BLaER1 (cell line): ENCODE data around the gene SPINDOC.
"Not testable (repeated sequence)": the region's sequence is repeated elsewhere in the genome, so short reads cannot be mapped to it uniquely, and the experiment has no call there.

Experiments
- H3K27ac ChIP-seq: shearing (Covaris generic); formaldehyde crosslinking; 2 replicates; pipeline ENCODE4 v1.8.1; 2022
- H3K27me3 ChIP-seq: shearing (Covaris generic); formaldehyde crosslinking; 2 replicates; pipeline ENCODE4 v1.8.1; 2022
- H3K36me3 ChIP-seq: shearing (Covaris generic); formaldehyde crosslinking; 2 replicates; pipeline ENCODE4 v1.8.1; 2022
- H3K4me1 ChIP-seq: shearing (Covaris generic); formaldehyde crosslinking; 2 replicates; pipeline ENCODE4 v1.8.1; 2022
- H3K4me2 ChIP-seq: shearing (Covaris generic); formaldehyde crosslinking; 2 replicates; pipeline ENCODE4 v1.8.1; 2022
- H3K4me3 ChIP-seq: shearing (Covaris generic); formaldehyde crosslinking; 2 replicates; pipeline ENCODE4 v1.8.1; 2022
- H3K9ac ChIP-seq: shearing (Covaris generic); formaldehyde crosslinking; 2 replicates; pipeline ENCODE4 v1.8.1; 2022
- H3K9me3 ChIP-seq: shearing (Covaris generic); formaldehyde crosslinking; 2 replicates; pipeline ENCODE4 v1.8.1; 2022
- H4K20me1 ChIP-seq: shearing (Covaris generic); formaldehyde crosslinking; 2 replicates; pipeline ENCODE4 v1.8.1; 2022
- Cebpa-rat ChIP-seq: shearing (Covaris generic); IDR thresholded peaks from 2 replicates; pipeline ENCODE4 v1.8.1; 2022

SPINDOC gene

DNA sequence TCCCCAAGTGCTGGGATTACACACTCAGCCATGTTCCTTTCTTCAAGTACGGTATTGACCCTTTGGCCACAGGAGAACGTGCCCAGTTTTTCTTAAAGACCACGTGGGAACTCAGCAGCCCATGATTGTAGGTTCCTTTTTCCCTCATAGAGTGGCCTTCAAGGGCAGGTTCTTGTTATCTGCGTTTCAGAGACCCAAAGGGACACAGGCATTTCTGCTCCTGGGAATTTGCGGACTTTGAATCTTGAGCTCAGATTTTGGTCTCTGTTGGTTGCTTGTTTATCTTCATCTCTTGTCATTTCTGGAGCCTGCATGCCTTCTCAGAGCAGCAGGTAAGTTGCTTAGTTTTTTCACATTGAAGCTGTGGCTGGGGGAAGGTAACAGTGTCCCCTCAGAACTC, 37.7 kb downstream of the SPINDOC start:
- Histone ChIP-seq H3K9ac (peak overlapping the region; percentile 33), H3K4me1 (peaks cover 33% of the 10 kb centered on the region), H4K20me1 (peaks cover 100% of the 10 kb centered on the region), H3K36me3 (peaks cover 61% of the 10 kb centered on the region), H3K4me2 (peak overlapping the region; percentile 80), H3K27ac (peak overlapping the region; percentile 54), H3K4me3 (peak overlapping the region; percentile 35; the same call in 1 of the 2 replicates), H3K27me3 (no peaks in the 10 kb centered on the region), H3K9me3 (no peaks in the 10 kb centered on the region)
- no peak for TF ChIP-seq Cebpa-rat

DNA sequence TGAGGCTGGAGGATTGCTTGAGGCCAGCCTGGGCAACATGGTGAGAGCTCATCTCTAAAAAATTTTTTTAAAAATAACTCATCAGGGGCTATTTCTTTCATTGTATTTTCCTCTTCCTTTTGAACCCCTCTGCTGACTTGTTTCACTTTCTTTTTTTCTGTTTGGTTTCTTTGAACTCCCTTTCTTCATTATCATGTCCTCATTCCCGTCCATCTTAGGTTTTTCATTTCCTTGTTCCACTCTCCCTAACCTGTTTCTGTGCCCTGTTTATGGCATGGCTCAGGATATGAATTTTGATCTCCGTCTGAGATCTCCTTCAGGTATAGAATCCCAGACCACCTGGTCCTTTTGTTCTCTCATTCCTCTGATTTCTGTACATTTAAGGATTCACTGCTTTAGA, 38.1 kb downstream of the SPINDOC start:
- Histone ChIP-seq H3K4me2 (peak overlapping the region; percentile 80), H4K20me1 (peaks cover 100% of the 10 kb centered on the region), H3K4me3 (peak overlapping the region; percentile 35; the same call in 1 of the 2 replicates), H3K27ac (peak overlapping the region; percentile 54), H3K9me3 (no peaks in the 10 kb centered on the region), H3K9ac (peak overlapping the region; percentile 33), H3K4me1 (peaks cover 33% of the 10 kb centered on the region), H3K36me3 (peaks cover 57% of the 10 kb centered on the region), H3K27me3 (no peaks in the 10 kb centered on the region)
- no peak for TF ChIP-seq Cebpa-rat

DNA sequence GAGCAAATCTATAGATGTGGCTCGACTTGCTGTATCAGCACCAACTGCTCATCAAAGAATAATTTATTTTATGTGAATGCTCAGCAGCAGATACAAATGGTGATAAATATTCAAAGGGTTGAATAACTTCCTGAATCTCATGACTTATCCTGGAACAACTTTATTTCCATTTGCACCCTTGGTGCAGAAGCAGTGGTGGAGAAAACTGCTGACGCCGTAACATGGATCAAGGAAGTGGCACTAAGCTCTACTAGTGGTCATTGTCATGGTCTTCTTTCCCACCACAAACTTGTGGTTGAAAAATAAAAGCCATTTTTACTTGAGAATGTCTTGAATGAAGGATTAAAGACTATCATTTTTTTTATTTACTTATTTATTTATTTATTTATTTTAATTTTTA, 40.2 kb downstream of the SPINDOC start:
- H3K9ac ChIP-seq: no peak overlapping the region
- no peak for TF ChIP-seq Cebpa-rat
- peaks cover 45% of the 10 kb centered on the region for H3K36me3 ChIP-seq
- no peak overlapping the region for H3K4me2 ChIP-seq
- peaks cover 97% of the 10 kb centered on the region for H4K20me1 ChIP-seq
- no peaks in the 10 kb centered on the region for H3K27me3 ChIP-seq
- H3K27ac ChIP-seq: no peak overlapping the region
- no peak overlapping the region for H3K4me3 ChIP-seq
- no peaks in the 10 kb centered on the region for H3K9me3 ChIP-seq
- H3K4me1 ChIP-seq: peaks cover 18% of the 10 kb centered on the region

DNA sequence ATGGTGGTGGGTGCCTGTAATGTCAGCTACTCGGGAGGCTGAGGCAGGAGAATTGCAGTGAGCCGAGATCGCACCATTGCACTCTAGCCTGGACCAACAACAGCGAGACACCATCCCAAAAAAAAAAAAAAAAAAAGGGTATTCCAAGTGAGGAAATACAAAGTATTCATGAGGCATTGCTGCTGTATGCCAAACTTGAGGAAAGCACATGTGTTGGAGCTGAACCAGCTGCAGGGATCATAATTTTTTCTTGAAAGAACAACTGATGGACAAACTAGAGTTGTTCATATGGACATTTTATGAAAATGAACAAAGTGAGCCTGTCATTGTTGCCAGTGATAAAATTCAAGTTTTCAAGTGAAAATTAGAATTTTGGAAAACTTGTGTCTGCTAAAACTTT, 41.4 kb downstream of the SPINDOC start:
- Histone ChIP-seq H3K4me1 (peaks cover 18% of the 10 kb centered on the region), H3K9ac (no peak overlapping the region), H3K27me3 (no peaks in the 10 kb centered on the region), H4K20me1 (peaks cover 97% of the 10 kb centered on the region), H3K4me2 (no peak overlapping the region), H3K27ac (no peak overlapping the region), H3K36me3 (peaks cover 47% of the 10 kb centered on the region), H3K9me3 (no peaks in the 10 kb centered on the region), H3K4me3 (no peak overlapping the region)
- no peak for TF ChIP-seq Cebpa-rat

DNA sequence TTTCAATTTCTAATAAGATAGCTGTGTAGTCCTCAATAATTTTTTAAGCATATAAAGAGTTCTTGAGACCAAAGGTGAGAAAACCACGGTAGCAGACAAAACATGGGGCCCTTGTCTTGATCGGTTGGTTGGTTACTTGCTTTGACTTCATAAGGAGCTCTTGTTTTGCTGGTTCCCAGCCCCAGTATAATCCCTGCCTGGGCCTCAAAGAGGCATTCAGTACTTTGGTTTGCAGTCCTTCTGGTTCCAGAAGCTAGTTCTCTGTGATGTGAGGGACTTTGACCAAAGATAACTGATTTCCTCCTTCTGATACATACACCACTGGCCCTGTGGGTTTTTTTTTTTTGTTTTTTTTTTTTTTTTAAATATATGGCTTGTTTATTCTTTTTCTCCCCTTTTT, 42.7 kb downstream of the SPINDOC start:
- no peak overlapping the region for H3K4me2 ChIP-seq
- TF ChIP-seq Cebpa-rat: no peak
- H3K27ac ChIP-seq: no peak overlapping the region

DNA sequence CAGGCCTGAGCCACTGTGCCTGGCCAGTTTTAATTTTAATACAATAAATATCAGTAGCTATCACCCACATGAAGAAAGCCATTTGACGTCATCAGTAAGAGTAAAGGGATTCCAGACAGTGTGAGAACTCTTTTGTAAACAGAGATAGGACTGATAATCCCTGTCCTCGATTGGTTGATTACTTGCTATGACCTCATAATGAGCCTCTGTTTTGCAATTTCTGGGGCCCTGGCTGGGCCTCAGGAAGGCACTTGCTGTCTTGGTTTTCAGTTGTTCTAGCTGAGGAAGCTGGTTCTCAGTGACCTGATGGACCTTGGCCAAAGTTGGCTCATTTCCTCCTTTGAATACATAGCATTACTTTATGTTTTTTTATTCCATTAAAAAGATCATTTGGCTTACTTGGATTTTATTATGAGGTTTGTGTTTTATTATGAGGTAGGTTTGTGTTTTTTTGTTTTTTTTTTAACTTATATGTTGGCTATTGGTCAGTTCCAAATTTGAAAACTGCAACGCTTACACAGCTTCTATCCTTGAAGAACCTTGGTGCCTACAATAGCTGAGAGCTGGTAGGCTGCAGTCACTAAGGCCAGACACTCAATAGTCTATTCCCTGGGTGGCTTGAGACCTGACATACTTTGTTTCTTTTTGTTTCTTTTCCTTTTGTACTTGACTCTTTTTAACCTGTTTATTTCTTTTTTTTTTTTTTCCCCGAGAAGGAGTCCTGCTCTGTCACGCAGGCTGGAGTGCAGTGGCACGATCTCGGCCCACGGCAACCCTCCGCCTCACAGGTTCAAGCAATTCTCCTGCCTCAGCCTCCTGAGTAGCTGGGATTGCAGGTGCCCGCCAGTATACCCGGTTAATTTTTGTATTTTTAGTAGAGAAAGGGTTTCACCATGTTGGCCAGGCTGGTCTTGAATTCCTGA, 45.6 kb downstream of the SPINDOC start:
- no peak overlapping the region for H3K27ac ChIP-seq
- no peaks in the 10 kb centered on the region for H3K9me3 ChIP-seq
- TF ChIP-seq Cebpa-rat: no peak
- H4K20me1 ChIP-seq: peaks cover 90% of the 10 kb centered on the region
- H3K27me3 ChIP-seq: no peaks in the 10 kb centered on the region
- H3K9ac ChIP-seq: no peak overlapping the region
- H3K36me3 ChIP-seq: peaks cover 65% of the 10 kb centered on the region
- no peak overlapping the region for H3K4me2 ChIP-seq
- peaks cover 11% of the 10 kb centered on the region for H3K4me1 ChIP-seq
- no peak overlapping the region for H3K4me3 ChIP-seq

More for the DNA sequence above, 42.7 kb downstream of the SPINDOC start:
- Histone ChIP-seq H3K9me3 (no peaks in the 10 kb centered on the region), H3K9ac (no peak overlapping the region), H3K4me3 (no peak overlapping the region), H3K4me1 (peaks cover 11% of the 10 kb centered on the region), H3K36me3 (peaks cover 48% of the 10 kb centered on the region), H3K27me3 (no peaks in the 10 kb centered on the region), H4K20me1 (peaks cover 97% of the 10 kb centered on the region)

DNA sequence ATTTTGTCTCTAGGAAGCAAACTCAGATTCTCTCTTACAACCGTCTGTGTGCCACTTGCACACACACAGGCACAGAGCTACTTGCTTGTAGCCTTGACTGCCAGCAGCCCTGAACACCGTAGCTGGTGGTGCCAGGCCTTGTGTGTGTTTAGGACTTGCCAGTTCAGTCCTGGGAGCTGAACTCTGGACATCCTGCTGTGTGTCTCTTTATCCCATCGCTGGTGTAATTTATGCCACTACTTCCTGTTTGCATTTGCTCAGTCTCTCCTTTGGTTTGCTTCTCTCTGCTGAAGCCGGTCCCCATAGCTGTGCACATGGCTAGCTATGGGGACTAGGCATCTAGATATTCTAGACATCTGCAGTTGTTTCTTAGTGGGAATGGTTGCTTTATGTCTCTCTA, 49.7 kb downstream of the SPINDOC start:
- Histone ChIP-seq H3K9me3 (no peaks in the 10 kb centered on the region), H3K27ac (no peak overlapping the region), H3K9ac (no peak overlapping the region; the same call in 1 of the 2 replicates), H3K4me1 (peaks cover 44% of the 10 kb centered on the region), H4K20me1 (peaks cover 90% of the 10 kb centered on the region), H3K27me3 (no peaks in the 10 kb centered on the region), H3K36me3 (peaks cover 62% of the 10 kb centered on the region), H3K4me2 (peak overlapping the region; percentile 16; the same call in 1 of the 2 replicates), H3K4me3 (no peak overlapping the region)
- no peak for TF ChIP-seq Cebpa-rat

DNA sequence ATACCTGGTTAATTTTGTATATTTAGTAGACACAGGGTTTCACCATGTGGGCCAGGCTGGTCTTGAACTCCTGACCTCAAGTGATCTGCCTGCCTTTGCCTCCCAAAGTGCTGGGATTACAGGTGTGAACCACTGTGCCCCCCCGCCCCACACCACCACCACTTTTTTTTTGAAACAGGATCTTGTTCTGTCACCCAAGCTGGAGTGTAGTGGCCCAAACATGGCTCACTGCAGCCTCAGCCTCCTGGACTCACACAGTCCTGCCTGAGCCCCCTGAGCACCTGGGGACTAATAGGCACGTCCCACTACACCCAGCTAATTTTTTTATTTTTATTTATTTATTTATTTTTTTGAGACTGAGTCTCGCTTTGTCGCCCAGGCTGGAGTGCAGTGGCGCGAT, 50.4 kb downstream of the SPINDOC start:
- H3K27me3 ChIP-seq, H3K9ac ChIP-seq, H3K27ac ChIP-seq: not testable (repeated sequence)

DNA sequence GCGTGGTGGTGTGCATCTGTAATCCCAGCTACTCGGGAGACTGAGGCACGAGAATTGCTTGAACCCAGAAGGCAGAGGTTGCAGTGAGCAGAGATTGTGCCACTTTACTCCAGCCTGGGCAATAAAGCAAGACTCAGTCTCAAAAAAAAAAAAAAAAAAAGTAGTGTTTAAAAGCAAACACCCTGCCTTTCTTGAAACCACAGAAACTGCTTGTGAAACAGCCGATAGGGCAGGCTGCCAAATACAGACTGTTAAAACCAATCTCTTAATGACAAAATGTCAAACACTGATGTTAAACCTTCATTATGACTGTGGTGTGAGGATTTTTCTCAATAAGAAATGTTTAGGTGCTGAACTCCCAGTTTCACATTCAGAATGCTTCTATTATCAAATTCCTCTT, 53.0 kb downstream of the SPINDOC start:
- Histone ChIP-seq H3K4me3 (no peak overlapping the region), H3K27ac (peak overlapping the region; percentile 27; the same call in 1 of the 2 replicates), H3K36me3 (peaks cover 37% of the 10 kb centered on the region), H3K27me3 (no peaks in the 10 kb centered on the region), H3K9me3 (no peaks in the 10 kb centered on the region), H3K9ac (peak overlapping the region; percentile 56; the same call in 1 of the 2 replicates), H3K4me2 (peak overlapping the region; percentile 75), H4K20me1 (peaks cover 90% of the 10 kb centered on the region), H3K4me1 (peaks cover 77% of the 10 kb centered on the region)
- TF ChIP-seq Cebpa-rat: no peak

More for the DNA sequence above, 50.4 kb downstream of the SPINDOC start:
- H3K4me3 ChIP-seq, H3K4me2 ChIP-seq, H3K9me3 ChIP-seq: not testable (repeated sequence)
- peaks cover 90% of the 10 kb centered on the region for H4K20me1 ChIP-seq
- H3K4me1 ChIP-seq: peaks cover 51% of the 10 kb centered on the region
- H3K36me3 ChIP-seq: peaks cover 57% of the 10 kb centered on the region

DNA sequence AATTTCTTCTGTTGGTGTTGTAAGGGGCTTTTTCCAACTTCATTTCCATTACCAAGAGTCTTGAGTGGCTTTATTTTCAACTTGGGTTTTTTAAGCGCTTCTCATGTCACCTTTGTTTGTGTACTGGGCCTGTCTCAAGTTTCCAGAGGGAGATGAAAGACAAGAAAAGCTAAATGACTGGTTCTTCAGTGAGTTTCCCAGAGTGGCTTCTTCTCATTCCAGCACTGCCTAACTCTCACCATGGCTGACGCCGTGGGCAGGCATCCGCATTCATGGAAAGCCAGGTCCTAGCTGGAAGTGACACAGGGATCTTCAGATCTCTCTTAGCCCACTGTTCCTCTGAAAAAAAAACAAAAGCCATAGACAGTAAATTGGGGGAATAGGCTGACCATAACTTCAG, 54.3 kb downstream of the SPINDOC start:
- Histone ChIP-seq H3K4me2 (peak overlapping the region; percentile 75), H3K36me3 (peaks cover 24% of the 10 kb centered on the region), H3K9ac (no peak overlapping the region), H3K4me3 (no peak overlapping the region), H3K27me3 (no peaks in the 10 kb centered on the region), H3K4me1 (peaks cover 85% of the 10 kb centered on the region), H3K27ac (peak overlapping the region; percentile 56; the same call in 1 of the 2 replicates), H4K20me1 (peaks cover 90% of the 10 kb centered on the region), H3K9me3 (no peaks in the 10 kb centered on the region)
- TF ChIP-seq Cebpa-rat: no peak
